ENCODE measurements around the gene CENPI.
"Not testable (repeated sequence)": the region's sequence is repeated elsewhere in the genome, so short reads cannot be mapped to it uniquely, and the experiment has no call there.

CENPI gene

GRCh38 chrX:101097546-101098453 lies at the start of gene CENPI:
TSS of gene CENPI (plus strand) at chrX:101098204. CDS start at chrX:101101071, 2,867 bp downstream.
- Histone ChIP-seq H3K4me1 (ENCODE audit: control insufficient read depth, insufficient read depth, low read length) (no peaks in the 10 kb centered on the region), H3K9me3 (ENCODE audit: control insufficient read depth, low read length) (no peaks in the 10 kb centered on the region), H3K4me3 (ENCODE audit: low read length) (peak within 1 kb of the TSS; percentile 79), H3K36me3 (ENCODE audit: control insufficient read depth, insufficient read depth, low read length, severe bottlenecking) (no peaks in the 10 kb centered on the region), H3K27me3 (replicated peaks; ENCODE audit: control insufficient read depth, insufficient read depth, low read length) (no peaks in the 10 kb centered on the region), H3K9ac (ENCODE audit: low read length) (peak within 1 kb of the TSS; percentile 83)
- peak; percentile 93 for DNase-seq (ENCODE audit: low read depth)

GRCh38 chrX:101051153-101051548 lies 46.9 kb upstream of the CENPI start:
- no peaks in the 10 kb centered on the region for H3K9me3 ChIP-seq (ENCODE audit: control insufficient read depth, low read length)
- H3K4me1 ChIP-seq (ENCODE audit: control insufficient read depth, insufficient read depth, low read length) = no peaks in the 10 kb centered on the region
- H3K27me3 ChIP-seq (replicated peaks; ENCODE audit: control insufficient read depth, insufficient read depth, low read length) = no peaks in the 10 kb centered on the region
- peak overlapping the region; percentile 92 for H3K4me3 ChIP-seq (ENCODE audit: low read length)
- peak overlapping the region; percentile 90 for H3K9ac ChIP-seq (ENCODE audit: low read length)
- no peak for DNase-seq (ENCODE audit: low read depth)
- no peaks in the 10 kb centered on the region for H3K36me3 ChIP-seq (ENCODE audit: control insufficient read depth, insufficient read depth, low read length, severe bottlenecking)

GRCh38 chrX:101051549-101052302 lies 46.3 kb upstream of the CENPI start, which contains the start of gene TRMT2B:
TSS of gene TRMT2B (minus strand) at chrX:101052111. CDS start at chrX:101042289, 9,822 bp downstream.
- H3K4me3 ChIP-seq (ENCODE audit: low read length) = peak within 1 kb of the TSS; percentile 92
- H3K9ac ChIP-seq (ENCODE audit: low read length) = peak within 1 kb of the TSS; percentile 90
- peak; percentile 77 for DNase-seq (ENCODE audit: low read depth)
- H3K4me1 ChIP-seq (ENCODE audit: control insufficient read depth, insufficient read depth, low read length) = no peaks in the 10 kb centered on the region
- no peaks in the 10 kb centered on the region for H3K27me3 ChIP-seq (replicated peaks; ENCODE audit: control insufficient read depth, insufficient read depth, low read length)
- no peaks in the 10 kb centered on the region for H3K36me3 ChIP-seq (ENCODE audit: control insufficient read depth, insufficient read depth, low read length, severe bottlenecking)
- no peaks in the 10 kb centered on the region for H3K9me3 ChIP-seq (ENCODE audit: control insufficient read depth, low read length)

- DNase-seq (ENCODE audit: low read depth); H3K4me3 ChIP-seq (ENCODE audit: low read length); H3K9ac ChIP-seq (ENCODE audit: low read length); H3K36me3 ChIP-seq (ENCODE audit: control insufficient read depth, insufficient read depth, low read length, severe bottlenecking); H3K4me1 ChIP-seq (ENCODE audit: control insufficient read depth, insufficient read depth, low read length); H3K27me3 ChIP-seq (replicated peaks; ENCODE audit: control insufficient read depth, insufficient read depth, low read length); H3K9me3 ChIP-seq (ENCODE audit: control insufficient read depth, low read length): not testable (repeated sequence)
These were observed 41.5 kb upstream of the CENPI start for GRCh38 chrX:101056551-101056950.

- Histone ChIP-seq H3K4me3 (ENCODE audit: low read length) (no peak overlapping the region), H3K9ac (ENCODE audit: low read length) (no peak overlapping the region), H3K9me3 (ENCODE audit: control insufficient read depth, low read length) (no peaks in the 10 kb centered on the region), H3K27me3 (replicated peaks; ENCODE audit: control insufficient read depth, insufficient read depth, low read length) (no peaks in the 10 kb centered on the region), H3K36me3 (ENCODE audit: control insufficient read depth, insufficient read depth, low read length, severe bottlenecking) (no peaks in the 10 kb centered on the region), H3K4me1 (ENCODE audit: control insufficient read depth, insufficient read depth, low read length) (no peaks in the 10 kb centered on the region)
- no peak for DNase-seq (ENCODE audit: low read depth)
These were observed 40.8 kb upstream of the CENPI start for GRCh38 chrX:101057093-101057714.

GRCh38 chrX:101062176-101062575 lies 35.8 kb upstream of the CENPI start:
- Histone ChIP-seq H3K4me1 (ENCODE audit: control insufficient read depth, insufficient read depth, low read length) (no peaks in the 10 kb centered on the region), H3K4me3 (ENCODE audit: low read length) (no peak overlapping the region), H3K36me3 (ENCODE audit: control insufficient read depth, insufficient read depth, low read length, severe bottlenecking) (no peaks in the 10 kb centered on the region), H3K27me3 (replicated peaks; ENCODE audit: control insufficient read depth, insufficient read depth, low read length) (no peaks in the 10 kb centered on the region), H3K9me3 (ENCODE audit: control insufficient read depth, low read length) (no peaks in the 10 kb centered on the region), H3K9ac (ENCODE audit: low read length) (no peak overlapping the region)
- no peak for DNase-seq (ENCODE audit: low read depth)

- Histone ChIP-seq H3K9ac (ENCODE audit: low read length) (no peak overlapping the region), H3K4me3 (ENCODE audit: low read length) (no peak overlapping the region), H3K9me3 (ENCODE audit: control insufficient read depth, low read length) (no peaks in the 10 kb centered on the region), H3K4me1 (ENCODE audit: control insufficient read depth, insufficient read depth, low read length) (no peaks in the 10 kb centered on the region), H3K36me3 (ENCODE audit: control insufficient read depth, insufficient read depth, low read length, severe bottlenecking) (no peaks in the 10 kb centered on the region), H3K27me3 (replicated peaks; ENCODE audit: control insufficient read depth, insufficient read depth, low read length) (no peaks in the 10 kb centered on the region)
- DNase-seq (ENCODE audit: low read depth) = no peak
These were observed 26.4 kb upstream of the CENPI start for GRCh38 chrX:101071582-101071981.

- Histone ChIP-seq H3K4me1 (ENCODE audit: control insufficient read depth, insufficient read depth, low read length) (no peaks in the 10 kb centered on the region), H3K9me3 (ENCODE audit: control insufficient read depth, low read length) (no peaks in the 10 kb centered on the region), H3K36me3 (ENCODE audit: control insufficient read depth, insufficient read depth, low read length, severe bottlenecking) (no peaks in the 10 kb centered on the region), H3K27me3 (replicated peaks; ENCODE audit: control insufficient read depth, insufficient read depth, low read length) (peaks cover 12% of the 10 kb centered on the region), H3K4me3 (ENCODE audit: low read length) (peak within 1 kb of the TSS; percentile 67), H3K9ac (ENCODE audit: low read length) (peak within 1 kb of the TSS; percentile 7)
- peak; percentile 44 for DNase-seq (ENCODE audit: low read depth)
These were observed 19.0 kb upstream of the CENPI start, which contains the start of gene TMEM35A for GRCh38 chrX:101078716-101079598. TSS of gene TMEM35A (plus strand) at chrX:101078879. CDS start at chrX:101079003, 124 bp downstream.

GRCh38 chrX:101079736-101080270 lies 18.2 kb upstream of the CENPI start:
- Histone ChIP-seq H3K36me3 (ENCODE audit: control insufficient read depth, insufficient read depth, low read length, severe bottlenecking) (no peaks in the 10 kb centered on the region), H3K4me3 (ENCODE audit: low read length) (peak overlapping the region; percentile 67), H3K4me1 (ENCODE audit: control insufficient read depth, insufficient read depth, low read length) (no peaks in the 10 kb centered on the region), H3K9ac (ENCODE audit: low read length) (no peak overlapping the region), H3K27me3 (replicated peaks; ENCODE audit: control insufficient read depth, insufficient read depth, low read length) (peaks cover 12% of the 10 kb centered on the region), H3K9me3 (ENCODE audit: control insufficient read depth, low read length) (no peaks in the 10 kb centered on the region)
- no peak for DNase-seq (ENCODE audit: low read depth)
